ENCODE results near the gene ZBTB17.

GRCh38 chr1:16006010-16006409, 30.1 kb upstream of the ZBTB17 start:
- no peak for TF ChIP-seq CTCF (conservative IDR thresholded peaks at IDR 0.05; ENCODE audit: low read depth, low read length)
- no peak for TF ChIP-seq EZH2 (IDR thresholded peaks at IDR 0.05; ENCODE audit: borderline replicate concordance, low read depth, low read length, poor library complexity, severe bottlenecking)

Data from A673 (cell line).